ENCODE data around the gene EDIL3.
"Not testable (repeated sequence)": the region's sequence is repeated elsewhere in the genome, so short reads cannot be mapped to it uniquely, and the experiment has no call there.

Gene EDIL3

GRCh38 chr5:84202136-84202535, 182.5 kb downstream of the EDIL3 start:
- no peak overlapping the region for H3K4me3 ChIP-seq (ENCODE audit: low read depth, low read length)

- no peak overlapping the region for H3K4me3 ChIP-seq (ENCODE audit: low read depth, low read length)
Measured at GRCh38 chr5:84197538-84197937, 187.1 kb downstream of the EDIL3 start.

- no peak overlapping the region for H3K4me3 ChIP-seq (ENCODE audit: low read depth, low read length)
Measured at GRCh38 chr5:84191281-84191680, 193.4 kb downstream of the EDIL3 start.

DNA sequence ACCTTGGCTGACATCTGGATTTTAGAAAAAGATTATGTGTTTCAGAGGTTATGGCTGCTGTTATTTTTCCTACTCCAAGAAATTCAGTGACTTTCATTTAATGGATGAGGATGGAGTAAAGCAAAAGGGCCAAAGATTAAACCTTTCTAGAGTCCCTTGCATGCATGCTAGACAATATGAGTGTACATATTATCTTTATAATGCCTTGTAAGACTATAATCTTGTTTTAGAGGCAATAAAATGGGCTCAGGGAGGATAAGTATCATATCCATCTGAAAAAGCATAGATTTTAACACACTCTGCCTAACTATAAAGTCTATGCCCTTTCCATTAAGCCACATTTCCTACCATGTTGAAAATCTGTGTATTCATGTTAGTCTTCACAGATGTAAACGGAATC, 199.8 kb downstream of the EDIL3 start:
- no peak overlapping the region for H3K4me3 ChIP-seq (ENCODE audit: low read depth, low read length)

DNA sequence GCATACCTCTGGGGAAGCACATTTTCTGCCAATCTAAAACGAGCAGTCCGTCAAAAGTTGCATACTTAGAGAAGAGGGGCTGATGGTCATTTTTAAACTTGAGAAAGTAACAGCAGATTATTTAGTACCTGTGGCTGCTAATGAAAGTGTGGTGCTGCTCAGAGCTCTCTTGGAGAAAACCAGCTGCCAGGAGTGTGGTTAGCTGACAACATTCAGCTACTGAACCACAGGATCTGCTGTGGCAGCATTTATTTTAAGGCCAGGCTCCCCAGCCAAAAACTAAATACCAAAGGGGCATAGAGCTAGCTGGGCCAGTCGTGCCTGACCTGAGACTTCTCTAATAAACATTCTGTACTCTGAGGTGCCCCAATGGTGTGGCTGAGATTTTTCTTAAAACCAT, 203.6 kb downstream of the EDIL3 start:
- H3K4me3 ChIP-seq (ENCODE audit: low read depth, low read length): no peak overlapping the region

- no peak overlapping the region for H3K4me3 ChIP-seq (ENCODE audit: low read depth, low read length)
Measured at GRCh38 chr5:84168841-84169240, 215.8 kb downstream of the EDIL3 start.

- no peak overlapping the region for H3K4me3 ChIP-seq (ENCODE audit: low read depth, low read length)
Measured at GRCh38 chr5:84163671-84164070, 221.0 kb downstream of the EDIL3 start.

DNA sequence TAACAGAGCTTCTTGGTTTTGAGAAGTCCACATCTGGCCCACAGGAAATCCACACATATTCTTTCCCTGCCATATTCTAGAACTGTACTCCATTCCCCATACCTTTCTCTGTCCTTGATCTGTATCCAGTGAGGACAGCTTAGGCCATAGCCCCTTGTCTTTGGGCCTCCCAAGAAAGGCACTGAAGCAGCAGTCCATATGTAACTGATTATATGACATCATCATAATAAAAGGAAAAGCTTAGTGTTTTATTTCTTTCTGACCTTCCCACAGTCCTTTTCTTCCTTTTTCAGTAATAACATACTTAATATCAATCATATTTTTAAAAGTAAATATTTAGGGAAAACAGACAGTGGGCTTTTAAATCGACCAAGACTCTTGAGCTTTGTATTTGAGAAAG, 222.0 kb downstream of the EDIL3 start:
- H3K4me3 ChIP-seq (ENCODE audit: low read depth, low read length): no peak overlapping the region

- H3K4me3 ChIP-seq (ENCODE audit: low read depth, low read length): not testable (repeated sequence)
Measured at GRCh38 chr5:84160650-84161049, 224.0 kb downstream of the EDIL3 start.

DNA sequence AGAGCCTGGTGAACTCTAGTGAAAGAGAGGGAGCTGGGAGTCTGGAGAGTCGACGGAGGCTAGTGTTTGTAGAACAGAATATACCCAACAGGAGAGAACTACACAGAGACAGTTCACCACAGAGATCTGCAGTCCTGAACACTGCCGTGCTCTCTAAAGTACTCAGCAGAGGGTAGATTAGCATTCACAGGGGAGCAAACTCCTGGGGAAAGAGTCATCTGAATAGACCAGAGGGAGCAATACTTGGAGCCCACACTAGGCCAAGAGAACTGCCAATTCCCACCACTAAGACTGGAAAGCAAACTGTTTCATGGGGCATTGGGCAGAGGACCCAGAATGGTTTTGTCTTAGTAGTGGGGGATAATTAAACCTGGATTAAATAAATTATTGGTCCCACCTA, 235.6 kb downstream of the EDIL3 start:
- H3K4me3 ChIP-seq (ENCODE audit: low read depth, low read length): no peak overlapping the region

GRCh38 chr5:84148651-84149050, 236.0 kb downstream of the EDIL3 start:
- H3K4me3 ChIP-seq (ENCODE audit: low read depth, low read length): no peak overlapping the region

DNA sequence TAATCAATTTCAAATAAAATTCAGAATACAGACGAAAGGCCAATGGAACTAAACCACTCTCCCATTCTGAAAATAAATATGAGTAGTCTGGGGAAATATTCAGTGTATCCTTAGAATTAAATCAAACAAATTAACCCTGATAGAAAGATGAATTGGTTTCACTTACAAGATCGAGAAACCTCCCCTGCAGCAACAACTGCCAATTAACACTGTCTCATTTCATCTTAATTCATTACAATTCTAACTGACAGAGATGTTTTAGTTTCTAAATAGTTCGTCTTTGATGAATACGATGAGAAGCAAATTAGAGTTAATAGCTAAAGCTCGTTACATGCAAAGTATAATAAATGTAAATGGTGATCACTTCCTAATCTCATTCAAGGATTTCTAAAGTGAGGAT, 247.1 kb downstream of the EDIL3 start:
- H3K4me3 ChIP-seq (ENCODE audit: low read depth, low read length): no peak overlapping the region

- no peak overlapping the region for H3K4me3 ChIP-seq (ENCODE audit: low read depth, low read length)
Measured at GRCh38 chr5:84131372-84131771, 253.3 kb downstream of the EDIL3 start.

- no peak overlapping the region for H3K4me3 ChIP-seq (ENCODE audit: low read depth, low read length)
Measured at GRCh38 chr5:84130006-84130580, 254.6 kb downstream of the EDIL3 start.

DNA sequence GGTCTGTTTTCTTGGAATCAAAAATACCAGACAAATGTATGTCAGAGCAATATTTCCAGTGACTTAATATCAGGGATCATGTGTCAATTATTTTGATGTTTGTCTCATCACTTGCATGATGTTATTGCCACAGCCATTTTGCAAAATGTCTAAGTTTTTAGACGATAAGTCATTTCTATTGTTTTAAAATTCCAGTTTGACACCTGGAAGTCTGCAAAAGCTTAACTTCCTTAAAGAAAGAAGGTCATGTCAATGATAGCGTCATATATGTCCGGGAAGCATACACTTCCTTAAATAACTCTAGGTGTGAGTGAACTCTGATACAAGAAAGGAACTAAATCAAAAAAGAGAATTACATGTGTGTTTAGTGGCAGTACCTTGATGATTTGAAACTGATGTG, 259.5 kb downstream of the EDIL3 start:
- H3K4me3 ChIP-seq (ENCODE audit: low read depth, low read length): no peak overlapping the region

DNA sequence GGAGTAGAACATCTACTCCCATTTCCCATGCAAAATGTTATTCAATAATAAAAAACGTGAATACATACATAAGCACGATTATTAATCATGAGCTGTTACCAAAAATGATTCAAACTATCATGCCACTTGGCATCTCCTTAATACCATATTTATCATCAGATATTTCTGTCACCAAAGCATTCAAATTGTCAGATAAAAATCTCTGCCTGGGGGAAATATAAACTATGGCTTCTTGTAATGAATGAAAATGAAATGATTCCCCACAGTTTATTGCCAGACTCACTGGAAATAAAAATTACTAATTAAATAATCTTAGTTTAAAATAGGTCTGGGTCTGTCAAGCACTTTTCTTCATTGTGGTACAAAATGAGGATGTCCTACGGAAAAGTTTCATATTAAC, 265.4 kb downstream of the EDIL3 start:
- no peak overlapping the region for H3K4me3 ChIP-seq (ENCODE audit: low read depth, low read length)

DNA sequence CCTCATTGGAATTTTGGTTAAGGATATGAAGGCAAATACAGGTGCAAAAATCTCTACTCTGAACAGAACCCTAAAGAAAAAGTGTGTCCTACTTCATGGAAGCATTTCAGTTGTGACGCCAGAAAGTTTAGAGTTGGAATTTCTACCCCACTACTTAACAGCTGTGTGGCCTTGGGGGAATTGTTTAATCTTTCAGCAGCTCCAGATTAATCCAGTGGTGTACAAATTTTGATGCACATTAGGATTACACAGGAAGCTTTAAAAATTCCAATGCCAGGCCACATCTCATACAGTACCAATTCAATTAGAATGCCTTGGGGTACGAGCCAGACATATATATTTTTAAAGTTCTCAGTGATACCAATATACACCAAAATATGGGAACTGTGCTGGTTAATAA, 266.1 kb downstream of the EDIL3 start:
- no peak overlapping the region for H3K4me3 ChIP-seq (ENCODE audit: low read depth, low read length)

DNA sequence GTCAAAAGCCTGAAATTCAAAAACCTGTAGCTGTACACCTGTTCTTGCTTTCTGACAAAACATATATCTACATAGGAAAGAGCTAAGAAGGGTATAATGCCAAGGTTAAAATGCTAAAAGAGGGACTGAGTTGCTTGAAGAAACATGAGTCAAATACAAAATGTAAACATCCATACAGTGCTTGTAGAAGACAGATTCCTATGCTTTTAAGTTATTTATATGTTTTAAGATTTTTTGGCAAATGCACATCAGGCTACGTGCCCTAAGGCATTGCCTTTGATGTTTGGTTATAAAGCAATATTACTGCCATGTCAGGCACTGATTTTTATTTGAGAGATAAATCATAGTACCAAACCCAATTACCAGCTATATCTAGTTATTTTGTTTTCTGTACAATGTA, 269.0 kb downstream of the EDIL3 start:
- H3K4me3 ChIP-seq (ENCODE audit: low read depth, low read length): no peak overlapping the region

GRCh38 chr5:84113246-84114105, 271.2 kb downstream of the EDIL3 start:
- no peak overlapping the region for H3K4me3 ChIP-seq (ENCODE audit: low read depth, low read length)

GRCh38 chr5:84092738-84093137, 291.9 kb downstream of the EDIL3 start:
- H3K4me3 ChIP-seq (ENCODE audit: low read depth, low read length): no peak overlapping the region

- H3K4me3 ChIP-seq (ENCODE audit: low read depth, low read length): no peak overlapping the region
Measured at GRCh38 chr5:84091127-84091799, 293.4 kb downstream of the EDIL3 start.

- H3K4me3 ChIP-seq (ENCODE audit: low read depth, low read length): no peak overlapping the region
Measured at GRCh38 chr5:84088996-84089395, 295.7 kb downstream of the EDIL3 start.
